K562 (cell line): ENCODE results near the gene PHETA2. TPM values are rescaled to one million over a fixed set of nuclear protein-coding genes. Genes with fewer than 3 reads are reported as not detected.

Experiments used
- ATAC-seq: fragments of 200-7000 bp; cut with Tn5 transposase; 3 replicates; pipeline ENCODE4 v1.9.1; 2020; ENCODE audit warnings: moderate library complexity
- Bru-seq: library from RNA; stranded (reverse); fragments of 400-500 nt; gene quantifications from one replicate; lab custom pipeline; 2021; lab: Mats Ljungman, UMichigan
- BruChase-seq, 2 experiments: library from RNA; stranded (reverse); fragments of 400-500 nt; gene quantifications; one replicate each; lab custom pipeline; 2021; lab: Mats Ljungman, UMichigan
- BruUV-seq: library from RNA; stranded (reverse); fragments of 400-500 nt; replicated peaks from 2 replicates; lab custom pipeline; 2021; lab: Mats Ljungman, UMichigan
- CTCF ChIA-PET: fragments of 300-600 bp; formaldehyde crosslinking; extraction: SDS; loops from one replicate; lab custom pipeline; 2021; ENCODE audit warnings: low intra/inter-chr PET ratio; lab: Yijun Ruan, JAX
- POLR2A ChIA-PET: fragments of 300-600, 350-650 bp; sonication (Branson Sonifier 250); formaldehyde crosslinking; extraction: SDS; loops from one replicate; lab custom pipeline; 2021; ENCODE audit warnings: antibody characterized with exemption, inconsistent platforms; lab: Yijun Ruan, JAX
- DNase-seq, 4 experiments: peaks; one replicate each; pipeline versions ENCODE4 v3.0.0 to v3.0.0-alpha.2; 2011 to 2018; ENCODE audit warnings: low spot score in 3 of 4, mixed read lengths in 3 of 4; ENCODE audit errors: extremely low read depth in 1 of 4
- FAIRE-seq: peaks from 2 replicates; lab custom pipeline; 2011; peaks lifted over from hg19 to GRCh38; lab: Jason Lieb, UNC
- H2AFZ ChIP-seq: 2 replicates; pipeline ENCODE4 v1.6.0; 2011; ENCODE audit warnings: low read depth, low read length, control low read depth, inconsistent platforms
- H3K27ac ChIP-seq: fragments of 200-600 bp; 3 replicates; pipeline ENCODE4 v1.8.0; 2011; ENCODE audit warnings: low read depth, mild to moderate bottlenecking, control low read depth, inconsistent platforms, low read length, moderate library complexity, mixed read lengths; ENCODE audit errors: extremely low read depth
- H3K27me3 ChIP-seq, 2 experiments: fragments of 300-600 bp in 1 of 2; 2 replicates in 1 of 2; 3 replicates in 1 of 2; pipeline versions ENCODE4 v1.6.0 to v1.8.0; 2011; ENCODE audit warnings: inconsistent platforms in 2 of 2, low read length in 2 of 2, mild to moderate bottlenecking in 1 of 2, mixed read lengths in 1 of 2, moderate library complexity in 1 of 2; ENCODE audit not compliant: control insufficient read depth in 2 of 2, insufficient read depth in 2 of 2
- H3K36me3 ChIP-seq: fragments of 300-600 bp; 3 replicates; pipeline ENCODE4 v1.8.0; 2011; ENCODE audit warnings: mild to moderate bottlenecking, low read length, inconsistent platforms; ENCODE audit not compliant: control insufficient read depth, insufficient read depth
- H3K4me1 ChIP-seq, 2 experiments: fragments of 200-600 bp in 1 of 2; replicated peaks in 1 of 2; 2 replicates in 1 of 2; 3 replicates in 1 of 2; pipeline versions ENCODE4 v1.5.1 to v1.8.0; 2011; ENCODE audit warnings: inconsistent platforms in 2 of 2, low read length in 2 of 2, mild to moderate bottlenecking in 1 of 2, mixed read lengths in 1 of 2, moderate library complexity in 1 of 2; ENCODE audit not compliant: control insufficient read depth in 2 of 2, insufficient read depth in 2 of 2
- H3K4me2 ChIP-seq: 2 replicates; pipeline ENCODE4 v1.6.1; 2011; ENCODE audit warnings: low read length, control low read depth, inconsistent platforms, mixed read lengths; ENCODE audit not compliant: insufficient read depth
- H3K4me3 ChIP-seq: fragments of 200-600 bp; sonication (generic), shearing (Covaris generic); 2 replicates; pipeline ENCODE4 v1.5.1; 2016; ENCODE audit warnings: control low read depth, inconsistent platforms
- H3K79me2 ChIP-seq: fragments of 200-600 bp; 3 replicates; pipeline ENCODE4 v1.8.0; 2011; ENCODE audit warnings: low read length, inconsistent platforms; ENCODE audit not compliant: control insufficient read depth, insufficient read depth
- H3K9ac ChIP-seq, 2 experiments: 2 replicates each; pipeline versions ENCODE4 v1.6.0 to v1.6.1; 2011; ENCODE audit warnings: low read depth in 2 of 2, low read length in 2 of 2, control low read depth in 1 of 2, inconsistent platforms in 1 of 2, mild to moderate bottlenecking in 1 of 2, mixed read lengths in 1 of 2; ENCODE audit not compliant: insufficient read depth in 1 of 2
- H3K9me1 ChIP-seq: one replicate; pipeline ENCODE4 v1.6.0; 2011; ENCODE audit warnings: inconsistent platforms, mild to moderate bottlenecking, low read length, moderate library complexity; ENCODE audit not compliant: control insufficient read depth, insufficient read depth
- H3K9me3 ChIP-seq: replicated peaks from 2 replicates; pipeline ENCODE4 v1.5.1; 2011; ENCODE audit warnings: low read depth, low read length, inconsistent platforms; ENCODE audit not compliant: control insufficient read depth, insufficient read depth
- H4K20me1 ChIP-seq: replicated peaks from 2 replicates; pipeline ENCODE4 v1.6.1; 2011; ENCODE audit warnings: low read length, inconsistent platforms, mixed read lengths; ENCODE audit not compliant: control insufficient read depth, insufficient read depth
- BACH1 ChIP-seq: fragments of 200-800 bp; sonication (Bioruptor generic); IDR thresholded peaks from 2 replicates; pipeline ENCODE4 v1.6.1; 2016; ENCODE audit warnings: missing genetic modification characterization, missing compliant biosample characterization
- ZNF75A ChIP-seq: fragments of 450-650 bp; formaldehyde crosslinking; IDR thresholded peaks from 2 replicates; pipeline ENCODE4 v1.4.0; 2020; ENCODE audit warnings: mild to moderate bottlenecking
- WGBS: fragments of 100-300 bp; shearing (Covaris generic); methylation state at CpG from one replicate; pipeline ENCODE4 v1.1.6; 2016; ENCODE audit warnings: low coverage, mixed read lengths; ENCODE audit not compliant: insufficient coverage; ENCODE audit errors: missing lambda C conversion rate; 5-methylcytosine and 5-hydroxymethylcytosine counted together
- in situ Hi-C: fragments of 300-500 bp; cut with MboI; formaldehyde crosslinking; loops from 4 replicates; pipeline ENCODE4 v1.15.0; 2018; ENCODE audit warnings: inconsistent platforms, mixed read lengths
- intact Hi-C: fragments of 100-400 bp; cut with micrococcal nuclease; formaldehyde crosslinking; loops from 2 replicates; pipeline ENCODE4 v1.14.2; 2022
- long read RNA-seq, 3 experiments: library from polyadenylated mRNA in 2 of 3; library from RNA in 1 of 3; unstranded in 2 of 3; stranded (forward) in 1 of 3; transcript quantifications; one replicate each; pipeline ENCODE4 v2.0.0, GENCODE V29; 2019 to 2022
- polyA minus RNA-seq, 3 experiments: library from RNA; depleted of rRNA, polyadenylated mRNA; stranded (reverse); fragments of >200 nt; gene quantifications; 2 replicates each; pipeline ENCODE4 v1.2.3, GENCODE V29; 2011
- polyA plus RNA-seq, 8 experiments: library from polyadenylated mRNA; depleted of rRNA in 4 of 8; stranded (reverse) in 5 of 8; unstranded in 3 of 8; fragments of >200 nt; fragmentation: Nextera tagmentation in 2 of 8; fragmentation: Illumina TruSeq in 1 of 8; extraction: Ambion mirVana in 2 of 8; extraction: Trizol in 1 of 8; gene quantifications; 2 replicates each; pipeline versions ENCODE4 v1.2.1 to v1.2.3, GENCODE V29; 2011 to 2014; ENCODE audit warnings: inconsistent platforms in 1 of 8, missing spikeins in 1 of 8
- total RNA-seq, 7 experiments: library from RNA; depleted of rRNA in 6 of 7; stranded (reverse); fragments of >200 nt in 6 of 7; fragmentation: Illumina TruSeq in 2 of 7; extraction: Trizol in 2 of 7; gene quantifications; 2 replicates each; pipeline versions ENCODE4 v1.2.1 to v1.2.3, GENCODE V29; 2011 to 2021; ENCODE audit warnings: low replicate concordance in 1 of 7
- TF ChIP-seq, protein P1 (sequence below): fragments of 450-650 bp; IDR thresholded peaks from 2 replicates; pipeline ENCODE4 v1.7.1; 2018; ENCODE audit warnings: mild to moderate bottlenecking, low read depth; ENCODE audit not compliant: partially characterized antibody
- TF ChIP-seq, protein P2 (sequence below): sonication (generic); formaldehyde crosslinking; IDR thresholded peaks from 2 replicates; pipeline ENCODE4 v1.8.0; 2022; ENCODE audit warnings: mild to moderate bottlenecking, low read depth, missing genetic modification reagents
- TF ChIP-seq, protein P3 (sequence below): sonication (generic); formaldehyde crosslinking; IDR thresholded peaks from 2 replicates; pipeline ENCODE4 v1.8.1; 2023; ENCODE audit warnings: mild to moderate bottlenecking, missing genetic modification reagents

Gene PHETA2, protein sequence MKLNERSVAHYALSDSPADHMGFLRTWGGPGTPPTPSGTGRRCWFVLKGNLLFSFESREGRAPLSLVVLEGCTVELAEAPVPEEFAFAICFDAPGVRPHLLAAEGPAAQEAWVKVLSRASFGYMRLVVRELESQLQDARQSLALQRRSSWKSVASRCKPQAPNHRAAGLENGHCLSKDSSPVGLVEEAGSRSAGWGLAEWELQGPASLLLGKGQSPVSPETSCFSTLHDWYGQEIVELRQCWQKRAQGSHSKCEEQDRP
- 0.18 and 0.69 TPM in 2 replicates for total RNA-seq (2011; cell fraction: chromatin; rRNA removed; ENCODE audit: low replicate concordance)
- 0.26 TPM in 1 of 2 replicates, not detected in the other for total RNA-seq (2011; cell fraction: nucleolus; rRNA removed)
- 0.15 TPM in 1 of 2 replicates, not detected in the other for total RNA-seq (2011; cell fraction: nucleoplasm; rRNA removed)
- total RNA-seq (2014; rRNA removed), result not detected in 2 replicates
- total RNA-seq (2014; rRNA removed; fragmentation: Illumina TruSeq; extraction: Trizol), result 0.06 TPM in 1 of 2 replicates, not detected in the other
- 0.07 and 0.08 TPM in 2 replicates for total RNA-seq (2015; rRNA removed; fragmentation: Illumina TruSeq; extraction: Trizol)
- 0.18 and 0.22 TPM in 2 replicates for total RNA-seq (2021)
- polyA plus RNA-seq (2011; rRNA removed), result 0.08 and 0.14 TPM in 2 replicates
- 0.03 and 0.18 TPM in 2 replicates for polyA plus RNA-seq (2011; cell fraction: cytosol; rRNA removed)
- 0.24 and 0.38 TPM in 2 replicates for polyA plus RNA-seq (2011; cell fraction: nucleus; rRNA removed)
- polyA plus RNA-seq (2012), result 0.08 and 0.15 TPM in 2 replicates
- polyA plus RNA-seq (2014; fragmentation: Illumina TruSeq; extraction: Trizol), result 0.08 TPM in 1 of 2 replicates, not detected in the other
- not detected for polyA plus RNA-seq (2014; fragmentation: Nextera tagmentation; extraction: Ambion mirVana)
- 0.07 and 0.31 TPM in 2 replicates for polyA plus RNA-seq (2014; rRNA removed)
- 0.11 TPM in 1 of 2 replicates, not detected in the other for polyA minus RNA-seq (2011; rRNA and poly(A)+ RNA removed)
- polyA minus RNA-seq (2011; cell fraction: cytosol; rRNA and poly(A)+ RNA removed), result not detected in 2 replicates
- 0.13 and 0.22 TPM in 2 replicates for polyA minus RNA-seq (2011; cell fraction: nucleus; rRNA and poly(A)+ RNA removed)
- Bru-seq, nascent RNA, result percentile 27 among the genes with signal in this experiment
- percentile 19 among the genes with signal in this experiment for BruChase-seq, experiment 1, labeled RNA remaining after a 2-hour chase
- percentile 18 among the genes with signal in this experiment for BruChase-seq, experiment 2, labeled RNA remaining after a 6-hour chase
- long read RNA-seq, experiment 1, result 0 reads
- long read RNA-seq, experiment 2, result 0 reads
- long read RNA-seq, experiment 3, result 0 reads

DNA sequence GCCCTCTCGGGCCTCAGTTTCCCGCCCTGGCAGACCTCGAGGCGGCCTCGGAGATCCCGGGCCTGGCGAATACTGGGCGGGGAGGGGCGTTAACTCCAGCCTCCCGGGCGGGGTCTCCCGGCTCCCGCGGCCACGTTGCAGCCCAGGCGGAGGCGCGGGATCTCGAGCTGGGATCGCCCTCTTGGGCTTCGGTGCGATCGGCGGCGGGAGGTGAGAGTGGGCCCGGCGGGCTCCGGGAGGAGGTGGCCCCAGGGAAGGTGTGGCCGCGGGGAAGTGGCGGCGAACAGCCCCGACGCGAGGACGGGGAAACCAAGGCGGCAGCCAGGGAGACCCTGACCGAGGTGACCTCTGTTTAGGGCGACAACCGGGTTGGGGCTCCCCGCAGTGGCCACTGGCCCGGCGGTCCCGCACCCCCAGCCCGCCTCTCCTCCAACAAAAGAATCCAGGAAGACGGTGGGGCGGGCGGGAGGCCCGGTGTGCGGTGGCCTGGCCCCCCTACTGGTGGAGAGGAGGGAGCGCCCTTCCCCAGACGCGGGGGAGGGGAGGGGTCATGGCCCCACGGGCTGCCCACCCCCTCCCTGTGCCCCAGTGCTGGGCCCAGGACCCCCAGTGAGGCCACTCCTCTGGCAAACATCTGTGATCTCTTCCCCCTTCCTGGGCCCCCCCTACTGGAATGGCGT, at the start of gene PHETA2:
Gene PHETA2 (plus strand): TSS at position 117 of the 680 bp plus-strand sequence. CDS start 3,046 bp downstream, outside the sequence.
- ATAC-seq (no peak), FAIRE-seq (no peak), DNase-seq (no peak)
- Histone ChIP-seq H2AFZ (no peak within 1 kb of the TSS), H3K4me2 (no peak within 1 kb of the TSS), H3K9me1 (no peaks in the 10 kb centered on the region), H3K4me3 (no peak within 1 kb of the TSS), H3K79me2 (peaks cover 13% of the 10 kb centered on the region), H3K9ac (peak within 1 kb of the TSS in 1 of 2 experiments; percentile 35; a peak in 1 of 4 replicates), H3K4me1 (peaks cover 24 to 47% of the 10 kb centered on the region in 2 experiments), H4K20me1 (no peaks in the 10 kb centered on the region), H3K36me3 (no peaks in the 10 kb centered on the region), H3K9me3 (no peaks in the 10 kb centered on the region), H3K27me3 (no peaks in the 10 kb centered on the region), H3K27ac (no peak within 1 kb of the TSS)
- 93% methylated on average over 3 of the region's 55 CpGs for WGBS
- CTCF ChIA-PET, result no interaction called here
- intact Hi-C loops (loop anchor here (10.0 kb wide), 1 partner anchor 109 kb away; the partner anchor contains the start of gene SEPTIN3), in situ Hi-C loops (no loop called here)
- POLR2A ChIA-PET, result no interaction called here
- TF ChIP-seq BACH1 (tag), result no peak
- TF ChIP-seq, protein P1, sequence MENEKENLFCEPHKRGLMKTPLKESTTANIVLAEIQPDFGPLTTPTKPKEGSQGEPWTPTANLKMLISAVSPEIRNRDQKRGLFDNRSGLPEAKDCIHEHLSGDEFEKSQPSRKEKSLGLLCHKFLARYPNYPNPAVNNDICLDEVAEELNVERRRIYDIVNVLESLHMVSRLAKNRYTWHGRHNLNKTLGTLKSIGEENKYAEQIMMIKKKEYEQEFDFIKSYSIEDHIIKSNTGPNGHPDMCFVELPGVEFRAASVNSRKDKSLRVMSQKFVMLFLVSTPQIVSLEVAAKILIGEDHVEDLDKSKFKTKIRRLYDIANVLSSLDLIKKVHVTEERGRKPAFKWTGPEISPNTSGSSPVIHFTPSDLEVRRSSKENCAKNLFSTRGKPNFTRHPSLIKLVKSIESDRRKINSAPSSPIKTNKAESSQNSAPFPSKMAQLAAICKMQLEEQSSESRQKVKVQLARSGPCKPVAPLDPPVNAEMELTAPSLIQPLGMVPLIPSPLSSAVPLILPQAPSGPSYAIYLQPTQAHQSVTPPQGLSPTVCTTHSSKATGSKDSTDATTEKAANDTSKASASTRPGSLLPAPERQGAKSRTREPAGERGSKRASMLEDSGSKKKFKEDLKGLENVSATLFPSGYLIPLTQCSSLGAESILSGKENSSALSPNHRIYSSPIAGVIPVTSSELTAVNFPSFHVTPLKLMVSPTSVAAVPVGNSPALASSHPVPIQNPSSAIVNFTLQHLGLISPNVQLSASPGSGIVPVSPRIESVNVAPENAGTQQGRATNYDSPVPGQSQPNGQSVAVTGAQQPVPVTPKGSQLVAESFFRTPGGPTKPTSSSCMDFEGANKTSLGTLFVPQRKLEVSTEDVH, result no peak
- TF ChIP-seq, protein P2, sequence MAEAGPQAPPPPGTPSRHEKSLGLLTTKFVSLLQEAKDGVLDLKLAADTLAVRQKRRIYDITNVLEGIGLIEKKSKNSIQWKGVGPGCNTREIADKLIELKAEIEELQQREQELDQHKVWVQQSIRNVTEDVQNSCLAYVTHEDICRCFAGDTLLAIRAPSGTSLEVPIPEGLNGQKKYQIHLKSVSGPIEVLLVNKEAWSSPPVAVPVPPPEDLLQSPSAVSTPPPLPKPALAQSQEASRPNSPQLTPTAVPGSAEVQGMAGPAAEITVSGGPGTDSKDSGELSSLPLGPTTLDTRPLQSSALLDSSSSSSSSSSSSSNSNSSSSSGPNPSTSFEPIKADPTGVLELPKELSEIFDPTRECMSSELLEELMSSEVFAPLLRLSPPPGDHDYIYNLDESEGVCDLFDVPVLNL (CRISPR knock-in tag), result no peak
- TF ChIP-seq, protein P3, sequence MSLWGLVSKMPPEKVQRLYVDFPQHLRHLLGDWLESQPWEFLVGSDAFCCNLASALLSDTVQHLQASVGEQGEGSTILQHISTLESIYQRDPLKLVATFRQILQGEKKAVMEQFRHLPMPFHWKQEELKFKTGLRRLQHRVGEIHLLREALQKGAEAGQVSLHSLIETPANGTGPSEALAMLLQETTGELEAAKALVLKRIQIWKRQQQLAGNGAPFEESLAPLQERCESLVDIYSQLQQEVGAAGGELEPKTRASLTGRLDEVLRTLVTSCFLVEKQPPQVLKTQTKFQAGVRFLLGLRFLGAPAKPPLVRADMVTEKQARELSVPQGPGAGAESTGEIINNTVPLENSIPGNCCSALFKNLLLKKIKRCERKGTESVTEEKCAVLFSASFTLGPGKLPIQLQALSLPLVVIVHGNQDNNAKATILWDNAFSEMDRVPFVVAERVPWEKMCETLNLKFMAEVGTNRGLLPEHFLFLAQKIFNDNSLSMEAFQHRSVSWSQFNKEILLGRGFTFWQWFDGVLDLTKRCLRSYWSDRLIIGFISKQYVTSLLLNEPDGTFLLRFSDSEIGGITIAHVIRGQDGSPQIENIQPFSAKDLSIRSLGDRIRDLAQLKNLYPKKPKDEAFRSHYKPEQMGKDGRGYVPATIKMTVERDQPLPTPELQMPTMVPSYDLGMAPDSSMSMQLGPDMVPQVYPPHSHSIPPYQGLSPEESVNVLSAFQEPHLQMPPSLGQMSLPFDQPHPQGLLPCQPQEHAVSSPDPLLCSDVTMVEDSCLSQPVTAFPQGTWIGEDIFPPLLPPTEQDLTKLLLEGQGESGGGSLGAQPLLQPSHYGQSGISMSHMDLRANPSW, result no peak
- TF ChIP-seq ZNF75A (CRISPR knock-in tag), result no peak
- no TSS peak for BruUV-seq
